H1 (cell line): ENCODE data around the gene OGG1. TPM values are rescaled to one million over a fixed set of nuclear protein-coding genes. Genes with fewer than 3 reads are reported as not detected.
A peak's percentile ranks its signal among the peaks of the same experiment; 100 is the strongest.

Experiments
- CTCF ChIA-PET: fragments of 300-600 bp; sonication (Branson Sonifier 250); formaldehyde crosslinking; loops from one replicate; lab custom pipeline; 2021; ENCODE audit not compliant: partially characterized antibody; lab: Charles Lee
- POLR2A ChIA-PET: fragments of 300-600 bp; sonication (Branson Sonifier 250); formaldehyde crosslinking; loops from one replicate; lab custom pipeline; 2021; ENCODE audit warnings: inconsistent platforms; ENCODE audit not compliant: partially characterized antibody; lab: Charles Lee
- DNase-seq, 2 experiments: peaks; one replicate each; pipeline versions ENCODE4 v3.0.0 to v3.0.0-alpha.2; 2010 to 2022; ENCODE audit warnings: low spot score in 2 of 2, low read depth in 1 of 2, mixed read lengths in 1 of 2
- FAIRE-seq: peaks from 2 replicates; lab custom pipeline; 2011; peaks lifted over from hg19 to GRCh38; lab: Jason Lieb, UNC
- H2AFZ ChIP-seq: 2 replicates; pipeline ENCODE4 v1.8.1; 2012; ENCODE audit warnings: low read length, inconsistent platforms
- H2AK5ac ChIP-seq: 2 replicates; pipeline ENCODE4 v1.6.1; 2013; ENCODE audit warnings: low read depth, low read length
- H2BK120ac ChIP-seq: replicated peaks from 2 replicates; pipeline ENCODE3; 2013; ENCODE audit warnings: low read depth, low read length, inconsistent platforms
- H2BK12ac ChIP-seq: 2 replicates; pipeline ENCODE4 v1.6.1; 2013; ENCODE audit warnings: low read depth, low read length
- H2BK15ac ChIP-seq: 2 replicates; pipeline ENCODE4 v1.6.1; 2013; ENCODE audit warnings: low read length
- H2BK20ac ChIP-seq: 2 replicates; pipeline ENCODE4 v1.6.1; 2013; ENCODE audit warnings: low read length
- H2BK5ac ChIP-seq: 2 replicates; pipeline ENCODE4 v1.6.1; 2013; ENCODE audit warnings: low read depth, low read length
- H3K14ac ChIP-seq: 2 replicates; pipeline ENCODE4 v1.6.1; 2013; ENCODE audit warnings: inconsistent platforms; ENCODE audit not compliant: insufficient read length
- H3K18ac ChIP-seq: 2 replicates; pipeline ENCODE4 v1.6.1; 2013; ENCODE audit warnings: low read length; ENCODE audit errors: extremely low read depth
- H3K23ac ChIP-seq: 2 replicates; pipeline ENCODE4 v1.6.1; 2013; ENCODE audit warnings: inconsistent platforms; ENCODE audit not compliant: insufficient read length
- H3K23me2 ChIP-seq: 2 replicates; pipeline ENCODE4 v1.6.1; 2013; ENCODE audit warnings: low read depth, low read length
- H3K27ac ChIP-seq: 2 replicates; pipeline ENCODE4 v1.6.1; 2011; ENCODE audit warnings: low read depth, low read length, inconsistent platforms
- H3K27me3 ChIP-seq, 4 experiments: replicated peaks in 1 of 4; 1 replicate in 1 of 4; 2 replicates in 3 of 4; pipeline versions ENCODE4 v1.6.1 to v1.8.1; 2011 to 2013; ENCODE audit warnings: low read length in 3 of 4, mild to moderate bottlenecking in 3 of 4, inconsistent platforms in 2 of 4, mixed read lengths in 2 of 4, moderate library complexity in 1 of 4; ENCODE audit not compliant: control insufficient read depth in 3 of 4, insufficient read depth in 3 of 4; ENCODE audit errors: extremely low read depth in 1 of 4
- H3K36me3 ChIP-seq, 4 experiments: 2 replicates each; pipeline versions ENCODE4 v1.6.1 to v1.8.1; 2011 to 2013; ENCODE audit warnings: mild to moderate bottlenecking in 4 of 4, low read length in 3 of 4, moderate library complexity in 2 of 4, control low read depth in 1 of 4, inconsistent platforms in 1 of 4; ENCODE audit not compliant: insufficient read depth in 4 of 4, control insufficient read depth in 2 of 4
- H3K4ac ChIP-seq: replicated peaks from 2 replicates; pipeline ENCODE3; 2013; ENCODE audit warnings: low read length, low read depth, mixed read lengths, inconsistent platforms; ENCODE audit not compliant: insufficient read length
- H3K4me1 ChIP-seq, 4 experiments: replicated peaks in 1 of 4; 1 replicate in 1 of 4; 2 replicates in 3 of 4; pipeline versions ENCODE4 v1.6.1 to v1.8.1; 2011 to 2013; ENCODE audit warnings: low read length in 3 of 4, inconsistent platforms in 2 of 4, mixed read lengths in 1 of 4; ENCODE audit not compliant: insufficient read depth in 4 of 4, control insufficient read depth in 3 of 4
- H3K4me2 ChIP-seq, 2 experiments: 2 replicates each; pipeline versions ENCODE4 v1.6.1 to v1.8.1; 2011 to 2013; ENCODE audit warnings: low read depth in 2 of 2, low read length in 2 of 2, control low read depth in 1 of 2, inconsistent platforms in 1 of 2, mild to moderate bottlenecking in 1 of 2; ENCODE audit not compliant: insufficient read depth in 1 of 2
- H3K4me3 ChIP-seq, 4 experiments: fragments of 200-600, 300-600 bp in 1 of 4; sonication (generic), shearing (Covaris generic), sonication (Bioruptor Twin) in 1 of 4; 2 replicates each; pipeline versions ENCODE4 v1.5.1 to v1.8.1; 2011 to 2016; ENCODE audit warnings: low read length in 4 of 4, low read depth in 3 of 4, control low read depth in 2 of 4, inconsistent platforms in 2 of 4, mild to moderate bottlenecking in 2 of 4, mixed read lengths in 1 of 4, moderate library complexity in 1 of 4; ENCODE audit not compliant: insufficient read depth in 2 of 4; ENCODE audit errors: extremely low read depth in 1 of 4
- H3K56ac ChIP-seq: replicated peaks from 2 replicates; pipeline ENCODE3; 2013; ENCODE audit warnings: low read depth, mild to moderate bottlenecking, mixed read lengths, low read length, inconsistent platforms; ENCODE audit not compliant: insufficient read length
- H3K79me1 ChIP-seq: 2 replicates; pipeline ENCODE4 v1.6.1; 2013; ENCODE audit warnings: low read depth, low read length, control low read depth
- H3K79me2 ChIP-seq, 2 experiments: 2 replicates each; pipeline versions ENCODE4 v1.6.1 to v1.8.1; 2012 to 2013; ENCODE audit warnings: low read length in 2 of 2, mild to moderate bottlenecking in 2 of 2, inconsistent platforms in 1 of 2; ENCODE audit not compliant: insufficient read depth in 2 of 2, control insufficient read depth in 1 of 2
- H3K9ac ChIP-seq, 4 experiments: replicated peaks in 1 of 4; 1 replicate in 1 of 4; 2 replicates in 3 of 4; pipeline versions ENCODE4 v1.6.1 to v1.8.1; 2011 to 2013; ENCODE audit warnings: low read depth in 3 of 4, low read length in 3 of 4, control low read depth in 2 of 4, mild to moderate bottlenecking in 2 of 4, moderate library complexity in 2 of 4, inconsistent platforms in 1 of 4; ENCODE audit errors: extremely low read depth in 1 of 4
- H3K9me3 ChIP-seq, 2 experiments: 2 replicates each; pipeline versions ENCODE4 v1.6.1 to v1.8.1; 2012 to 2013; ENCODE audit warnings: mild to moderate bottlenecking in 2 of 2, moderate library complexity in 2 of 2, control low read depth in 1 of 2, inconsistent platforms in 1 of 2, low read depth in 1 of 2, low read length in 1 of 2, mixed read lengths in 1 of 2; ENCODE audit not compliant: insufficient read depth in 2 of 2
- H4K20me1 ChIP-seq, 2 experiments: replicated peaks in 1 of 2; 2 replicates each; pipeline versions ENCODE3 to v1.8.1; 2011 to 2013; ENCODE audit warnings: inconsistent platforms in 2 of 2, low read length in 2 of 2, mild to moderate bottlenecking in 1 of 2; ENCODE audit not compliant: insufficient read depth in 2 of 2, control insufficient read depth in 1 of 2
- H4K5ac ChIP-seq: 2 replicates; pipeline ENCODE4 v1.6.1; 2013; ENCODE audit warnings: low read length, low read depth, mixed read lengths, inconsistent platforms; ENCODE audit not compliant: insufficient read length
- H4K8ac ChIP-seq: 2 replicates; pipeline ENCODE4 v1.8.0; 2013; ENCODE audit warnings: mild to moderate bottlenecking, moderate library complexity, low read length, inconsistent platforms; ENCODE audit not compliant: insufficient read depth; ENCODE audit errors: extremely low read depth
- H4K91ac ChIP-seq: replicated peaks from 2 replicates; pipeline ENCODE3; 2013; ENCODE audit warnings: low read length, mixed read lengths, inconsistent platforms; ENCODE audit not compliant: insufficient read length
- BRCA1 ChIP-seq: IDR thresholded peaks from 2 replicates; pipeline ENCODE4 v1.6.1; 2012; ENCODE audit warnings: low read depth, low read length, improper control_type of control experiment
- FOSL1 ChIP-seq: IDR thresholded peaks from 2 replicates; pipeline ENCODE4 v1.6.1; 2011; ENCODE audit warnings: mild to moderate bottlenecking, low read depth, low read length, moderate library complexity; ENCODE audit not compliant: insufficient read depth
- KDM1A ChIP-seq: fragments of 200-600, 300-600 bp; sonication (generic); IDR thresholded peaks from 2 replicates; pipeline ENCODE4 v1.7.1; 2016; ENCODE audit warnings: mild to moderate bottlenecking, low read length, borderline replicate concordance
- WGBS, 2 experiments: shearing (Covaris generic) in 1 of 2; methylation state at CpG; one replicate each; pipeline versions ENCODE4 v1.1.6 to v1.1.7; 2013 to 2015; ENCODE audit warnings: low lambda C conversion rate in 2 of 2, mixed read lengths in 2 of 2, inconsistent platforms in 1 of 2, low coverage in 1 of 2, missing lambda C conversion rate in 1 of 2; ENCODE audit not compliant: insufficient replicate concordance in 2 of 2, insufficient coverage in 1 of 2, insufficient read length in 1 of 2; ENCODE audit errors: extremely low coverage in 1 of 2, missing lambda C conversion rate in 1 of 2; 5-methylcytosine and 5-hydroxymethylcytosine counted together
- polyA plus RNA-seq, 7 experiments: library from polyadenylated mRNA; depleted of rRNA in 3 of 7; stranded (reverse) in 5 of 7; unstranded in 2 of 7; fragments of >200 nt in 5 of 7; fragments of 200-250 nt in 2 of 7; gene quantifications; 1 replicate in 5 of 7; 2 replicates in 1 of 7; 4 replicates in 1 of 7; pipeline versions ENCODE4 v1.2.1 to v1.2.3, GENCODE V29; 2011 to 2013; ENCODE audit warnings: missing spikeins in 2 of 7, mixed read lengths in 2 of 7
- total RNA-seq: library from RNA; stranded (reverse); fragmentation: NEBNext Ultra II Directional; extraction: Animal tissue kit (Norgen Biotek cat#: 25700); gene quantifications from 2 replicates; pipeline ENCODE4 v1.2.1, GENCODE V29; 2021

OGG1 gene
- total and polyA plus RNA-seq, 2 of the 8 experiments (the other 6 are each of a cell fraction or from before 2014, with no cell fraction given): 29.6 to 46.8 TPM

GRCh38 chr3:9750556-9751411 is 1.0 kb downstream of the OGG1 start:
- Histone ChIP-seq H4K20me1 (peaks cover 0 to 2% of the 10 kb centered on the region in 2 experiments), H4K5ac (peak overlapping the region; percentile 54), H3K9me3 (no peaks in the 10 kb centered on the region), H3K36me3 (peaks cover 13 to 54% (median 40%) of the 10 kb centered on the region in 4 experiments; a peak in 7 of 8 replicates), H3K56ac (peak overlapping the region; percentile 78), H3K23me2 (peaks cover 6% of the 10 kb centered on the region), H2BK12ac (no peak overlapping the region), H3K4ac (no peak overlapping the region), H3K4me2 (peak overlapping the region; percentile 71 to 93), H2BK15ac (no peak overlapping the region), H3K27ac (0 out of 2 replicates have a peak overlapping the region, but pooled peaks have one; percentile 88), H2BK5ac (no peak overlapping the region), H4K91ac (no peak overlapping the region), H3K9ac (peak overlapping the region in 3 of 4 experiments; percentile 53 to 82 (median 81); a peak in 5 of 7 replicates), H3K23ac (no peak overlapping the region), H2BK120ac (no peak overlapping the region), H3K79me1 (peaks cover 7% of the 10 kb centered on the region), H3K27me3 (no peaks in the 10 kb centered on the region), H3K4me3 (peak overlapping the region; percentile 73 to 92 (median 88)), H3K4me1 (peaks cover 0 to 9% (median 6%) of the 10 kb centered on the region in 4 experiments; a peak in 4 of 7 replicates), H3K79me2 (peaks cover 0 to 11% of the 10 kb centered on the region in 2 experiments; a peak in 2 of 4 replicates), H2AK5ac (no peak overlapping the region), H3K18ac (no peak overlapping the region), H4K8ac (no peak overlapping the region), H3K14ac (no peak overlapping the region), H2AFZ (peak overlapping the region; percentile 96), H2BK20ac (no peak overlapping the region)
- no peak for TF ChIP-seq BRCA1
- no peak for TF ChIP-seq FOSL1
- peak; percentile 56; the same call in 1 of the 2 replicates for TF ChIP-seq KDM1A
- ChIA-PET CTCF (interaction anchor here (0.7 to 1.4 kb wide), 2 partner anchors 24 to 56 kb away, joined by 3 read pairs; no protein-coding TSS in a partner anchor), POLR2A (interaction anchor here (0.6 to 6.8 kb wide), 13 partner anchors 8 to 57 kb away, joined by 3 to 60 read pairs (median 11); partner anchors contain the start of genes ARPC4, BRPF1, CAMK1 and TADA3)
- DNase-seq (no peak), FAIRE-seq (no peak)
- WGBS, 2 experiments: 65% methylated on average over 17 of the region's 17 CpGs; no CpG with 5 or more reads in 1 of the 2 experiments
